Peyer's patch (tissue), 4 donors: Measurements from ENCODE around the gene RHOH. TPM values are rescaled to one million over a fixed set of nuclear protein-coding genes. Genes with fewer than 3 reads are reported as not detected.

Source experiments
- DNase-seq, 3 donors: peaks; one replicate each; pipeline ENCODE4 v3.0.0-alpha.2; 2017 to 2019
- H3K27ac ChIP-seq, 4 donors: fragments of 200-600 bp; sonication (generic); one replicate each; pipeline ENCODE4 v1.5.1; 2016 to 2019
- H3K27me3 ChIP-seq, 2 donors: fragments of 200-600 bp; sonication (generic); one replicate each; pipeline ENCODE4 v1.5.1; 2019
- H3K36me3 ChIP-seq, 3 donors: fragments of 200-600 bp; sonication (generic); one replicate each; pipeline ENCODE4 v1.5.1; 2016 to 2019
- H3K4me1 ChIP-seq, 4 donors: fragments of 200-600 bp; sonication (generic); one replicate each; pipeline ENCODE4 v1.5.1; 2016 to 2019
- H3K4me3 ChIP-seq, 4 donors: fragments of 200-600 bp; sonication (generic); 1 replicate in 3 of 4; 2 replicates in 1 of 4; pipeline ENCODE4 v1.5.1; 2016 to 2019; ENCODE audit warnings: mild to moderate bottlenecking in 1 of 4
- H3K9me3 ChIP-seq, 4 donors: fragments of 200-600 bp; sonication (generic); one replicate each; pipeline ENCODE4 v1.5.1; 2016 to 2019; ENCODE audit warnings: mild to moderate bottlenecking in 1 of 4
- CTCF ChIP-seq, 6 experiments: fragments of 450-650 bp in 4 of 6; fragments of 200-600 bp in 2 of 6; sonication (generic) in 1 of 6; IDR thresholded peaks; one replicate each; pipeline ENCODE4 v1.5.1; 2017 to 2019; ENCODE audit warnings: antibody characterized with exemption in 6 of 6, mild to moderate bottlenecking in 3 of 6, moderate library complexity in 1 of 6
- POLR2A ChIP-seq, 2 donors: fragments of 450-650 bp; IDR thresholded peaks; one replicate each; pipeline ENCODE4 v1.5.1; 2017; ENCODE audit warnings: antibody characterized with exemption in 2 of 2, mild to moderate bottlenecking in 2 of 2, moderate library complexity in 2 of 2
- total RNA-seq, 4 donors: library from RNA; depleted of rRNA; stranded (reverse); fragments of >200 nt; gene quantifications; one replicate each; pipeline ENCODE4 v1.1.0, GENCODE V29; 2016

Gene RHOH
- total RNA-seq, 4 donors from 2014 or later, result 3.0 to 46.2 (median 9.8) TPM

- peak overlapping the region; percentile 28 to 72 (median 34) for H3K27ac ChIP-seq
- H3K27me3 ChIP-seq, result no peaks in the 10 kb centered on the region
Measured at GRCh38 chr4:40227284-40227683, 30.5 kb downstream of the RHOH start.

GRCh38 chr4:40228497-40229365, 31.9 kb downstream of the RHOH start:
- Histone ChIP-seq H3K27ac (peak overlapping the region in 2 of 4 donors; percentile 26 to 67), H3K36me3 (no peaks in the 10 kb centered on the region), H3K27me3 (no peaks in the 10 kb centered on the region), H3K9me3 (no peaks in the 10 kb centered on the region), H3K4me1 (peaks cover 0 to 14% (median 0%) of the 10 kb centered on the region in 4 donors), H3K4me3 (no peak overlapping the region)
- TF ChIP-seq POLR2A (IDR thresholded peaks at IDR 0.05) (no peak), CTCF (IDR thresholded peaks at IDR 0.05) (peak; percentile 21 to 47 (median 44))
- DNase-seq, result peak in 2 of 3 donors; percentile 23 to 60

More at GRCh38 chr4:40227284-40227683, 30.5 kb downstream of the RHOH start:
- Histone ChIP-seq H3K9me3 (no peaks in the 10 kb centered on the region), H3K4me1 (peaks cover 0 to 14% (median 0%) of the 10 kb centered on the region in 4 donors), H3K36me3 (no peaks in the 10 kb centered on the region), H3K4me3 (no peak overlapping the region)
- peak in 1 of 3 donors; percentile 26 for DNase-seq
- TF ChIP-seq POLR2A (IDR thresholded peaks at IDR 0.05) (no peak), CTCF (IDR thresholded peaks at IDR 0.05) (no peak)

- Histone ChIP-seq H3K27ac (peak overlapping the region; percentile 17 to 67 (median 42)), H3K4me1 (peaks cover 0 to 14% (median 0%) of the 10 kb centered on the region in 4 donors), H3K27me3 (no peaks in the 10 kb centered on the region), H3K9me3 (no peaks in the 10 kb centered on the region), H3K36me3 (no peaks in the 10 kb centered on the region), H3K4me3 (peak overlapping the region in 1 of 4 donors; percentile 11)
- TF ChIP-seq POLR2A (IDR thresholded peaks at IDR 0.05) (no peak), CTCF (IDR thresholded peaks at IDR 0.05) (no peak)
- DNase-seq, result peak in 1 of 3 donors; percentile 15
Measured at GRCh38 chr4:40231316-40231863, 34.6 kb downstream of the RHOH start.

GRCh38 chr4:40232610-40233009, 35.8 kb downstream of the RHOH start:
- Histone ChIP-seq H3K27me3 (no peaks in the 10 kb centered on the region), H3K4me1 (peaks cover 0 to 7% (median 0%) of the 10 kb centered on the region in 4 donors), H3K4me3 (no peak overlapping the region), H3K9me3 (no peaks in the 10 kb centered on the region), H3K36me3 (no peaks in the 10 kb centered on the region), H3K27ac (peak overlapping the region in 1 of 4 donors; percentile 67)
- TF ChIP-seq CTCF (IDR thresholded peaks at IDR 0.05), result no peak
- TF ChIP-seq POLR2A (IDR thresholded peaks at IDR 0.05), result no peak
- peak in 1 of 3 donors; percentile 14 for DNase-seq

GRCh38 chr4:40233227-40233626, 36.4 kb downstream of the RHOH start:
- H3K27ac ChIP-seq, result no peak overlapping the region
- peak in 1 of 3 donors; percentile 5 for DNase-seq
- no peaks in the 10 kb centered on the region for H3K27me3 ChIP-seq
- peaks cover 0 to 7% (median 0%) of the 10 kb centered on the region in 4 donors for H3K4me1 ChIP-seq
- H3K36me3 ChIP-seq, result no peaks in the 10 kb centered on the region
- no peaks in the 10 kb centered on the region for H3K9me3 ChIP-seq
- no peak overlapping the region for H3K4me3 ChIP-seq
- TF ChIP-seq POLR2A (IDR thresholded peaks at IDR 0.05) (no peak), CTCF (IDR thresholded peaks at IDR 0.05) (no peak)
